ENCODE results near the gene SSH2. TPM values are rescaled to one million over a fixed set of nuclear protein-coding genes. Genes with fewer than 3 reads are reported as not detected.

Gene SSH2
- total RNA-seq, 1 experiment from 2014 or later = 45.1 TPM

GRCh38 chr17:29757788-29758187 lies 172.2 kb downstream of the SSH2 start:
- Histone ChIP-seq H2AFZ (no peak overlapping the region), H3F3A (ENCODE audit: insufficient read depth, low read depth) (peaks cover 22% of the 10 kb centered on the region), H3K4me3 (no peak overlapping the region), H4K20me1 (ENCODE audit: insufficient read depth) (no peaks in the 10 kb centered on the region; the same call in 1 of the 2 replicates), H3K4me1 (replicated peaks; ENCODE audit: insufficient read depth) (peaks cover 12% of the 10 kb centered on the region), H3K9me2 (ENCODE audit: insufficient read depth) (no peaks in the 10 kb centered on the region), H3K36me3 (ENCODE audit: low read depth) (no peaks in the 10 kb centered on the region), H3K79me2 (ENCODE audit: low read depth) (peaks cover 15% of the 10 kb centered on the region; the same call in 1 of the 2 replicates), H3K27ac (no peak overlapping the region), H3K4me2 (no peak overlapping the region), H3K27me3 (ENCODE audit: insufficient read depth, low read depth) (no peaks in the 10 kb centered on the region), H3K9me3 (ENCODE audit: insufficient read depth, low read depth) (no peaks in the 10 kb centered on the region)
- BruUV-seq (replicated peaks) = no TSS peak
- no peak for TF ChIP-seq CTCF (conservative IDR thresholded peaks at IDR 0.05)
- no peak for TF ChIP-seq EZH2 (IDR thresholded peaks at IDR 0.05; ENCODE audit: low read depth)
- CTCF ChIA-PET = interaction anchor here (0.7 kb wide), 2 partner anchors 119 to 1407 kb away, joined by 3 read pairs; no protein-coding TSS in a partner anchor
- POLR2A ChIA-PET (ENCODE audit: unreplicated experiment) = no interaction called here
- intact Hi-C loops (cut with micrococcal nuclease; ENCODE audit: unreplicated experiment) = no loop called here
- no peak for DNase-seq

GRCh38 chr17:29753845-29754439 lies 176.1 kb downstream of the SSH2 start:
- H3K27ac ChIP-seq = no peak overlapping the region
- H4K20me1 ChIP-seq (ENCODE audit: insufficient read depth) = no peaks in the 10 kb centered on the region; the same call in 1 of the 2 replicates
- intact Hi-C loops (cut with micrococcal nuclease; ENCODE audit: unreplicated experiment) = no loop called here
- no peaks in the 10 kb centered on the region for H3K27me3 ChIP-seq (ENCODE audit: insufficient read depth, low read depth)
- H3K4me3 ChIP-seq = no peak overlapping the region
- BruUV-seq (replicated peaks) = no TSS peak
- H3K9me3 ChIP-seq (ENCODE audit: insufficient read depth, low read depth) = no peaks in the 10 kb centered on the region
- ChIA-PET CTCF (no interaction called here), POLR2A (ENCODE audit: unreplicated experiment) (no interaction called here)
- TF ChIP-seq CTCF (conservative IDR thresholded peaks at IDR 0.05) = no peak
- no peak for TF ChIP-seq EZH2 (IDR thresholded peaks at IDR 0.05; ENCODE audit: low read depth)
- H3K36me3 ChIP-seq (ENCODE audit: low read depth) = 0 out of 2 replicates have a peak, but pooled peaks cover 3% of the 10 kb centered on the region
- no peak overlapping the region for H3K4me2 ChIP-seq
- H3K9me2 ChIP-seq (ENCODE audit: insufficient read depth) = no peaks in the 10 kb centered on the region
- no peak for DNase-seq
- H3K4me1 ChIP-seq (replicated peaks; ENCODE audit: insufficient read depth) = peaks cover 11% of the 10 kb centered on the region
- H2AFZ ChIP-seq = no peak overlapping the region
- H3F3A ChIP-seq (ENCODE audit: insufficient read depth, low read depth) = no peaks in the 10 kb centered on the region
- peaks cover 3% of the 10 kb centered on the region for H3K79me2 ChIP-seq (ENCODE audit: low read depth)

DNA sequence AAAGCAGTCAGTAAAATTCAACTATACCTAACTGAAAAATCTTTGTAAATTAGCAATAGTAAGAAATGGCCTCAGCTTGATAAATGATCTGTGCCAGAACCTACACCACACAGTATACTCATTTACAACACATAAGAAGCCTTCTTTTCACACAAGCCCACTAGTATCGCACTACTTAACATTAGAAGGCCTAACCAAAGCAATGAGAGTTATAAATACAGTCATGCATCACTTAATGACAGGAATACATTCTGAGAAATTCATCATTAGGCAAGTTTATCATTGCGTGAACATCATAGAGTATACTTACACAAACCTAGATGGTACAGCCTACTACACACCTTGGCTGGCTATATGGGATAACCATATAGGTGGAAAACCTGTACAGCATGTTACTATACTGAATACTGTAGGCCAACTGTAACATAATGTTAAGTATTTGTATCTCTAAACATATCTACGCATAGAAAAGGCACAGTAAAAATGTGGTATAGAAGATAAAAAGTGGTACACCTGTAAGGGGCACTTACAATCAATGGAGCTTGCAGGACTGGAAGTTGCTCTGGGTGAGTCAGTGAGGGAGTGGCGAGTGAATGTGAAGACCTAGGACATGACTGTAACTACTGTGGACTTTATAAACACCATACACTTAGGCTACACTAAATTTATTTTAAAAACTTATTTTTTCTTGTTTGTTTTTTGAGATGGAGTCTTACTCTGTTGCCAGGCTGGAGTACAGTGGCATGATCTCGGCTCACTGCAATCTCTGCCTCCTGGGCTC lies 180.8 kb downstream of the SSH2 start:
- H3F3A ChIP-seq (ENCODE audit: insufficient read depth, low read depth) = peaks cover 14% of the 10 kb centered on the region; the same call in 1 of the 2 replicates
- no peak overlapping the region for H3K27ac ChIP-seq
- TF ChIP-seq CTCF (conservative IDR thresholded peaks at IDR 0.05) = no peak
- TF ChIP-seq EZH2 (IDR thresholded peaks at IDR 0.05; ENCODE audit: low read depth) = no peak
- DNase-seq = peak in 1 of 2 experiments; percentile 49
- ChIA-PET POLR2A (ENCODE audit: unreplicated experiment) (interaction anchor here (0.6 to 0.7 kb wide), 3 partner anchors 12 to 337 kb away, joined by 3 to 5 read pairs (median 5); no protein-coding TSS in a partner anchor), CTCF (no interaction called here)
- H3K4me2 ChIP-seq = peak overlapping the region; percentile 34; the same call in 1 of the 2 replicates
- no peaks in the 10 kb centered on the region for H4K20me1 ChIP-seq (ENCODE audit: insufficient read depth)
- BruUV-seq (replicated peaks) = no TSS peak
- no peaks in the 10 kb centered on the region for H3K9me2 ChIP-seq (ENCODE audit: insufficient read depth)
- intact Hi-C loops (cut with micrococcal nuclease; ENCODE audit: unreplicated experiment) = no loop called here
- H3K9me3 ChIP-seq (ENCODE audit: insufficient read depth, low read depth) = no peaks in the 10 kb centered on the region
- no peaks in the 10 kb centered on the region; the same call in 1 of the 2 replicates for H3K79me2 ChIP-seq (ENCODE audit: low read depth)
- H2AFZ ChIP-seq = no peak overlapping the region
- H3K36me3 ChIP-seq (ENCODE audit: low read depth) = 0 out of 2 replicates have a peak, but pooled peaks cover 3% of the 10 kb centered on the region
- H3K27me3 ChIP-seq (ENCODE audit: insufficient read depth, low read depth) = no peaks in the 10 kb centered on the region
- H3K4me1 ChIP-seq (replicated peaks; ENCODE audit: insufficient read depth) = peaks cover 32% of the 10 kb centered on the region
- H3K4me3 ChIP-seq = no peak overlapping the region
